HCT116 (cell line): ENCODE measurements around the gene SMARCA4. TPM values are rescaled to one million over a fixed set of nuclear protein-coding genes. Genes with fewer than 3 reads are reported as not detected.

Source experiments
- ATAC-seq: fragments of 200-7000 bp; cut with Tn5 transposase; 2 replicates; pipeline ENCODE4 v1.9.1; 2020; ENCODE audit warnings: mild to moderate bottlenecking, moderate library complexity
- BruUV-seq: library from RNA; stranded (reverse); fragments of 400-500 nt; replicated peaks from 2 replicates; lab custom pipeline; 2021; lab: Mats Ljungman, UMichigan
- CTCF ChIA-PET: fragments of 300-600 bp; sonication (Branson Sonifier 250); formaldehyde crosslinking; loops from one replicate; lab custom pipeline; 2021; ENCODE audit warnings: antibody characterized with exemption; lab: Charles Lee
- POLR2A ChIA-PET: fragments of 300-600, 350-600 bp; sonication (Branson Sonifier 250); formaldehyde crosslinking; loops from one replicate; lab custom pipeline; 2021; ENCODE audit warnings: antibody characterized with exemption; lab: Charles Lee
- RAD21 ChIA-PET, 2 experiments: fragments of 300-600 bp; sonication (Branson Sonifier 250); formaldehyde crosslinking; loops; one replicate each; lab custom pipeline; 2023; ENCODE audit warnings: low total read pairs in 2 of 2; ENCODE audit not compliant: uncharacterized antibody in 2 of 2, unreplicated experiment in 2 of 2, low non-redundant PET in 1 of 2; lab: Charles Lee
- DNase-seq: peaks from one replicate; pipeline ENCODE4 v3.0.0-alpha.2; 2010; ENCODE audit warnings: low read depth, low spot score
- H2AFZ ChIP-seq: fragments of 200-600 bp; shearing (Covaris generic), sonication (generic); 2 replicates; pipeline ENCODE4 v1.6.1; 2017; ENCODE audit warnings: low read depth, mixed run types, mixed read lengths, antibody characterized with exemption, low read length; ENCODE audit not compliant: poor library complexity, severe bottlenecking
- H3K27ac ChIP-seq: 2 replicates; pipeline ENCODE4 v1.5.1; 2012; ENCODE audit warnings: low read depth, low read length
- H3K27me3 ChIP-seq: fragments of 200-600 bp; sonication (generic); 2 replicates; pipeline ENCODE4 v1.6.1; 2016; ENCODE audit warnings: mixed run types, low read length, mixed read lengths; ENCODE audit not compliant: insufficient read depth
- H3K36me3 ChIP-seq, 2 experiments: fragments of 200-500 bp in 1 of 2; fragments of 200-600 bp in 1 of 2; sonication (Bioruptor generic) in 1 of 2; sonication (generic) in 1 of 2; 2 replicates each; pipeline versions ENCODE4 v1.5.1 to v1.6.1; 2014 to 2016; ENCODE audit warnings: low read length in 2 of 2, inconsistent platforms in 1 of 2, mixed read lengths in 1 of 2, mixed run types in 1 of 2; ENCODE audit not compliant: insufficient read depth in 2 of 2, control insufficient read depth in 1 of 2
- H3K4me1 ChIP-seq, 2 experiments: fragments of 200-600 bp in 1 of 2; sonication (generic) in 1 of 2; 2 replicates each; pipeline versions ENCODE4 v1.5.1 to v1.6.1; 2012 to 2017; ENCODE audit warnings: low read length in 2 of 2, inconsistent platforms in 1 of 2, mild to moderate bottlenecking in 1 of 2, mixed read lengths in 1 of 2, mixed run types in 1 of 2, moderate library complexity in 1 of 2; ENCODE audit not compliant: insufficient read depth in 2 of 2, control insufficient read depth in 1 of 2
- H3K4me2 ChIP-seq: fragments of 200-600 bp; sonication (generic); 2 replicates; pipeline ENCODE4 v1.6.1; 2017; ENCODE audit warnings: mixed run types, low read length, mixed read lengths
- H3K4me3 ChIP-seq, 2 experiments: fragments of 200-600 bp in 1 of 2; sonication (generic) in 1 of 2; replicated peaks in 1 of 2; 2 replicates each; pipeline ENCODE4 v1.5.1; 2011 to 2016; ENCODE audit warnings: low read length in 2 of 2, control low read depth in 1 of 2, low read depth in 1 of 2, mild to moderate bottlenecking in 1 of 2, mixed read lengths in 1 of 2, mixed run types in 1 of 2
- H3K79me2 ChIP-seq: fragments of 200-600 bp; sonication (generic); 2 replicates; pipeline ENCODE4 v1.6.1; 2017; ENCODE audit warnings: mild to moderate bottlenecking, mixed run types, low read length, moderate library complexity, mixed read lengths; ENCODE audit not compliant: insufficient read depth
- H3K9ac ChIP-seq: fragments of 200-600 bp; sonication (generic); 2 replicates; pipeline ENCODE4 v1.6.1; 2016; ENCODE audit warnings: low read length, mixed read lengths
- H3K9me2 ChIP-seq: fragments of 200-600 bp; sonication (generic), shearing (Covaris generic); 2 replicates; pipeline ENCODE4 v1.6.1; 2017; ENCODE audit warnings: mixed run types, mild to moderate bottlenecking, moderate library complexity; ENCODE audit not compliant: insufficient read depth
- H3K9me3 ChIP-seq, 2 experiments: fragments of 200-500 bp in 1 of 2; fragments of 200-600 bp in 1 of 2; sonication (Bioruptor generic) in 1 of 2; sonication (generic) in 1 of 2; 2 replicates each; pipeline ENCODE4 v1.6.1; 2014 to 2017; ENCODE audit warnings: low read length in 2 of 2, mixed read lengths in 2 of 2, inconsistent platforms in 1 of 2, low read depth in 1 of 2, mild to moderate bottlenecking in 1 of 2, mixed run types in 1 of 2, moderate library complexity in 1 of 2; ENCODE audit not compliant: control insufficient read depth in 1 of 2, insufficient read depth in 1 of 2
- H4K20me1 ChIP-seq: fragments of 200-600 bp; sonication (generic), shearing (Covaris generic); 2 replicates; pipeline ENCODE4 v1.6.1; 2017; ENCODE audit warnings: mixed run types, mild to moderate bottlenecking, moderate library complexity; ENCODE audit not compliant: insufficient read depth
- CEBPB ChIP-seq: IDR thresholded peaks from 2 replicates; pipeline ENCODE4 v1.6.1; 2012; ENCODE audit warnings: low read depth
- POLR2A ChIP-seq: IDR thresholded peaks from 2 replicates; pipeline ENCODE4 v1.7.0; 2011; ENCODE audit warnings: borderline replicate concordance; ENCODE audit not compliant: insufficient read depth, insufficient read length; ENCODE audit errors: extremely low read depth
- REST ChIP-seq: IDR thresholded peaks from 2 replicates; pipeline ENCODE4 v1.6.1; 2012; ENCODE audit warnings: low read depth
- intact Hi-C: fragments of 100-400 bp; cut with micrococcal nuclease; formaldehyde crosslinking; loops from 2 replicates; pipeline ENCODE4 v1.10.0; 2022
- total RNA-seq: library from RNA; stranded (reverse); gene quantifications from one replicate; pipeline ENCODE4 v1.2.1, GENCODE V29; 2021; ENCODE audit not compliant: unreplicated experiment

SMARCA4 gene
- total RNA-seq, 1 experiment from 2014 or later: 116 TPM

DNA sequence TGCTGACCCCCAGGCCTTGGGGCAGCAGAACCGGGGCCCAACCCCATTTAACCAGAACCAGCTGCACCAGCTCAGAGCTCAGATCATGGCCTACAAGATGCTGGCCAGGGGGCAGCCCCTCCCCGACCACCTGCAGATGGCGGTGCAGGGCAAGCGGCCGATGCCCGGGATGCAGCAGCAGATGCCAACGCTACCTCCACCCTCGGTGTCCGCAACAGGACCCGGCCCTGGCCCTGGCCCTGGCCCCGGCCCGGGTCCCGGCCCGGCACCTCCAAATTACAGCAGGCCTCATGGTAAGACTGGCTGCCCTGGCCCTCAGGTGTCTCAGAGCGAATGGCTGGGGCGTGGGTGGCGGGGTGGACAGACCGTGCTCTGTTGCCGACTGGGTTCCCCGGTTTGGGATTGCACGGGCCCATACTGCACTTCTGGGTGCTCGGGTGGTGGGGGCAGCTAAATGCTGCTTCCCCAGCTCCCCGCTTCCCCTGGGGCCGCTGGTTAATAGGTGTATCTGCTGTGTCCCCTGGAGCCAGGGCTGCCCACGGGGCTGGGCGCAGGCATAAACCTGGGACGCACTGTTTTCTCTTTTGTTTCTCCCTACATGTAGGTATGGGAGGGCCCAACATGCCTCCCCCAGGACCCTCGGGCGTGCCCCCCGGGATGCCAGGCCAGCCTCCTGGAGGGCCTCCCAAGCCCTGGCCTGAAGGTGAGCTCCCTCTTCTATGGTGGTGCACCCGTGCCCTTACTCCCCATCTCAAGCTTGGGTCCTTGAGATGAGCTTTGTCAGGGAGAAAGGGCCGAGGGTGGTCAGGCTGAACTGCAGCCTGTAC lies 25.7 kb downstream of the SMARCA4 start:
- TF ChIP-seq POLR2A (no peak), REST (no peak), CEBPB (no peak)
- intact Hi-C loops: no loop called here
- Histone ChIP-seq H3K4me1 (no peaks in the 10 kb centered on the region), H4K20me1 (no peaks in the 10 kb centered on the region), H3K27ac (no peak overlapping the region), H3K27me3 (no peaks in the 10 kb centered on the region), H3K4me2 (no peak overlapping the region), H3K4me3 (no peak overlapping the region), H3K79me2 (peaks cover 56% of the 10 kb centered on the region), H2AFZ (no peak overlapping the region), H3K36me3 (peaks cover 28 to 31% of the 10 kb centered on the region in 2 experiments; a peak in 3 of 4 replicates), H3K9ac (no peak overlapping the region), H3K9me2 (no peaks in the 10 kb centered on the region), H3K9me3 (no peaks in the 10 kb centered on the region)
- no TSS peak for BruUV-seq
- ChIA-PET CTCF (no interaction called here), RAD21 (no interaction called here), POLR2A (no interaction called here)
- ATAC-seq (no peak), DNase-seq (no peak)
